ENCODE results near the gene GTF2H4.

Gene GTF2H4

DNA sequence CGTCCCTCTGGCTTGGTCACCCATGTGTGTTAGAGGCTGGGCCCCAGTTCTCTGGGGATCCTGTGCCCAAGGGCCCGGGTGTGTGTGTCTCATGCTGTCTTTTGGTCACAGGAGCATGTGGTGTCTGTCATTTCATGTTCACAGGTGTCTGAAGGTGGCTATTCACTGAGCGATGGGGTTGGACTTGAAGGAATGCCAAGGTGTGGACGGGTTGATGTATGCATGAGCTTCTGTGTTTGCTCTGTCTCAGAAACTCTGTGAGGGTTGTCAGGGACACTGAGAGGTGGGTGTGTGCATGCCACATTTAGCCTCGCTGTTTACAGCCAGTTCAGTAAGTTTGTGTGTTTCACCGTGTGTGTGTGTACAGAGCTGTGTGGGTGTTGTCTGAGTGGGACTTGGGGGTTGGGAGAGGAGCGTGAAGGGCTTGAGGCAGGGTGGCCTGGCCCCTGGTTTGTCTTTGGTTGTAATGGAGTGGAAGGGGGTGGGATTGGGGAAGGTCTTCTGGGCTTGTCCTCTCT is 22.5 kb upstream of the GTF2H4 start:
- Histone ChIP-seq H2AFZ (ENCODE audit: low read depth, low read length, severe bottlenecking) (no peak overlapping the region), H3K9me2 (replicated peaks; ENCODE audit: insufficient read depth, low read length) (no peaks in the 10 kb centered on the region), H3K27me3 (ENCODE audit: low read length) (no peaks in the 10 kb centered on the region), H3K4me3 (ENCODE audit: insufficient read depth, low read length, poor library complexity, severe bottlenecking) (no peak overlapping the region), H3F3A (ENCODE audit: insufficient read depth) (no peaks in the 10 kb centered on the region), H3K9ac (ENCODE audit: low read length) (no peak overlapping the region), H3K36me3 (ENCODE audit: low read length) (no peaks in the 10 kb centered on the region), H4K20me1 (ENCODE audit: low read depth, low read length) (no peaks in the 10 kb centered on the region), H3K79me2 (ENCODE audit: insufficient read depth, low read length) (no peaks in the 10 kb centered on the region), H3K4me2 (ENCODE audit: low read depth, low read length, poor library complexity, severe bottlenecking) (no peak overlapping the region), H3K9me3 (ENCODE audit: insufficient read depth, low read length) (no peaks in the 10 kb centered on the region), H3K27ac (ENCODE audit: low read depth, low read length) (no peak overlapping the region)
- TF ChIP-seq, protein P1, sequence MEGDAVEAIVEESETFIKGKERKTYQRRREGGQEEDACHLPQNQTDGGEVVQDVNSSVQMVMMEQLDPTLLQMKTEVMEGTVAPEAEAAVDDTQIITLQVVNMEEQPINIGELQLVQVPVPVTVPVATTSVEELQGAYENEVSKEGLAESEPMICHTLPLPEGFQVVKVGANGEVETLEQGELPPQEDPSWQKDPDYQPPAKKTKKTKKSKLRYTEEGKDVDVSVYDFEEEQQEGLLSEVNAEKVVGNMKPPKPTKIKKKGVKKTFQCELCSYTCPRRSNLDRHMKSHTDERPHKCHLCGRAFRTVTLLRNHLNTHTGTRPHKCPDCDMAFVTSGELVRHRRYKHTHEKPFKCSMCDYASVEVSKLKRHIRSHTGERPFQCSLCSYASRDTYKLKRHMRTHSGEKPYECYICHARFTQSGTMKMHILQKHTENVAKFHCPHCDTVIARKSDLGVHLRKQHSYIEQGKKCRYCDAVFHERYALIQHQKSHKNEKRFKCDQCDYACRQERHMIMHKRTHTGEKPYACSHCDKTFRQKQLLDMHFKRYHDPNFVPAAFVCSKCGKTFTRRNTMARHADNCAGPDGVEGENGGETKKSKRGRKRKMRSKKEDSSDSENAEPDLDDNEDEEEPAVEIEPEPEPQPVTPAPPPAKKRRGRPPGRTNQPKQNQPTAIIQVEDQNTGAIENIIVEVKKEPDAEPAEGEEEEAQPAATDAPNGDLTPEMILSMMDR (IDR thresholded peaks at IDR 0.05; ENCODE audit: insufficient read depth, low read length, poor library complexity, severe bottlenecking): no peak
- no peak for TF ChIP-seq EZH2phosphoT487 (conservative IDR thresholded peaks at IDR 0.05; ENCODE audit: low read length)

DNA sequence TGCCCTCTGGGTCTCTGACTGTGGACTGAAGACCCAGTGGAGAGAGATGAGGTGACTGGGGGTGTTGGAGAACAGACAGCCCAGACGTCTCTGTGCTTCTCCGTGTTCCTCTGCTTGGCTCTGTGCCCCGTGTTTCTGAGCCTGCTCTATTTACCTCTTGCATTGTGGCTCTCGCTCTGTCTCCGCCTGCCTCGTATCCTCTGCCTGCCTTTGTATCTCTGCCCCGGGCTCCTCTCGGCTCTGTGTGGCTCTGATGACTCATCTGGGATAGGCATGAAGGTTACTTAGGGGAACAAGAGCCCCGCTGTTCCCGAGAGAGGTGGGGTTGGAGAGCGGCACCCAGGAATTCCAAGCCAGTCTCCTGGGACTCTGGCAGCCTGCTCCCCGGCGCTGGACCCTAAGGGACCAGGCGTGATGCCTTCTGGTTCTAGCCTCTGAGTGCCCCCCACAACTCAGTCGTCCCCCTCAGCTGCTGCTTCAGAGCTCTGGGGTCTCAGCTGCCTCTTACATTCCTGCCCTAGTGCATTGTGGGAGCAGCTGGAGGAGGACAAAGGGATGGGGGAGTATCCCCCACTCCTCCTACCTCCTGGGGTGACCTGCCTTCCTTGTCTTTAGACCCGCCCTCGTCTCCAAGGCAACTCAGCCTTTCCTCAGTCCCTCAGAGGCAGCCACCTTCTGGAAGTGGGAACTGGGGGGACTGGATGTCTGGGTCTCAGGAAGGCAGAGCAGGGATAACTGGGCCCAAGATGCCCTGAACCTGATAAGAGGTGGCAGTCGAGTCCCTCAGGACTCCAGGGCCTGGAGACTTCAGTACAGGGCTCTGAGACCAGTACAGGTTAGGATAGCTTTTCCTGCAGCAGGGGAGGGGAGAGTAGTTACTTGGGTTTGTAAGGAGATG is 21.8 kb upstream of the GTF2H4 start:
- H3K79me2 ChIP-seq (ENCODE audit: insufficient read depth, low read length): no peaks in the 10 kb centered on the region
- no peaks in the 10 kb centered on the region for H3F3A ChIP-seq (ENCODE audit: insufficient read depth)
- H3K4me3 ChIP-seq (ENCODE audit: insufficient read depth, low read length, poor library complexity, severe bottlenecking): no peak overlapping the region
- no peak overlapping the region for H2AFZ ChIP-seq (ENCODE audit: low read depth, low read length, severe bottlenecking)
- H3K27ac ChIP-seq (ENCODE audit: low read depth, low read length): no peak overlapping the region
- no peak overlapping the region for H3K9ac ChIP-seq (ENCODE audit: low read length)
- no peak overlapping the region for H3K4me2 ChIP-seq (ENCODE audit: low read depth, low read length, poor library complexity, severe bottlenecking)
- no peaks in the 10 kb centered on the region for H3K27me3 ChIP-seq (ENCODE audit: low read length)
- no peaks in the 10 kb centered on the region for H3K9me2 ChIP-seq (replicated peaks; ENCODE audit: insufficient read depth, low read length)
- TF ChIP-seq, protein P1 (IDR thresholded peaks at IDR 0.05; ENCODE audit: insufficient read depth, low read length, poor library complexity, severe bottlenecking): no peak
- TF ChIP-seq EZH2phosphoT487 (conservative IDR thresholded peaks at IDR 0.05; ENCODE audit: low read length): no peak
- no peaks in the 10 kb centered on the region for H4K20me1 ChIP-seq (ENCODE audit: low read depth, low read length)
- H3K36me3 ChIP-seq (ENCODE audit: low read length): no peaks in the 10 kb centered on the region
- H3K9me3 ChIP-seq (ENCODE audit: insufficient read depth, low read length): no peaks in the 10 kb centered on the region

DNA sequence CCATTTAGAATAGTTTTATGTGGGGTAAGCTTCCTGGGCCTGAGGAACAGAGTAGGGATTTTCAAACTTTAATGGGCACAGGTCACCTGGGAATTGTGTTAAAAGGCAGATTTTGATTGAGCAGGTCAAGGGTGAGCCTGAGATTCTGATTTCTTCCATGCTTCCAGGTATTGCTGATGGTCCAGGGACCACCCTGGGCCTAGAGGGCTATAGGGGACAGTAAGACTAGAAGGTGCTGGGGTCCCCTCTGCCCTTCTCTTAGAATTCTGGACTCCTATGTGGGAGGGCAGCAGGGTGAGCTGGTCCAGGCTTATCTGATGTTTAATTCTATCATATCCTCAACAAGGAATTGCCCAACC is 21.1 kb upstream of the GTF2H4 start:
- H3K36me3 ChIP-seq (ENCODE audit: low read length): no peaks in the 10 kb centered on the region
- no peak overlapping the region for H3K9ac ChIP-seq (ENCODE audit: low read length)
- no peaks in the 10 kb centered on the region for H3K9me2 ChIP-seq (replicated peaks; ENCODE audit: insufficient read depth, low read length)
- TF ChIP-seq, protein P1 (IDR thresholded peaks at IDR 0.05; ENCODE audit: insufficient read depth, low read length, poor library complexity, severe bottlenecking): no peak
- TF ChIP-seq EZH2phosphoT487 (conservative IDR thresholded peaks at IDR 0.05; ENCODE audit: low read length): no peak
- H2AFZ ChIP-seq (ENCODE audit: low read depth, low read length, severe bottlenecking): no peak overlapping the region
- H3K27ac ChIP-seq (ENCODE audit: low read depth, low read length): no peak overlapping the region
- H4K20me1 ChIP-seq (ENCODE audit: low read depth, low read length): no peaks in the 10 kb centered on the region
- no peaks in the 10 kb centered on the region for H3K79me2 ChIP-seq (ENCODE audit: insufficient read depth, low read length)
- H3F3A ChIP-seq (ENCODE audit: insufficient read depth): no peaks in the 10 kb centered on the region
- H3K9me3 ChIP-seq (ENCODE audit: insufficient read depth, low read length): no peaks in the 10 kb centered on the region
- no peak overlapping the region for H3K4me2 ChIP-seq (ENCODE audit: low read depth, low read length, poor library complexity, severe bottlenecking)
- H3K4me3 ChIP-seq (ENCODE audit: insufficient read depth, low read length, poor library complexity, severe bottlenecking): no peak overlapping the region
- no peaks in the 10 kb centered on the region for H3K27me3 ChIP-seq (ENCODE audit: low read length)

All from SU-DHL-6 (cell line).